Heart left ventricle (tissue), 16 donors: ENCODE measurements around the gene RCN2. TPM values are rescaled to one million over a fixed set of nuclear protein-coding genes. Genes with fewer than 3 reads are reported as not detected.

Experiments used
- ATAC-seq, 4 donors: fragments of 200-7000 bp; cut with Tn5 transposase; one replicate each; pipeline ENCODE4 v1.9.1; 2020 to 2022; ENCODE audit warnings: moderate library complexity in 4 of 4, mild to moderate bottlenecking in 3 of 4, moderate number of reproducible peaks in 1 of 4
- DNase-seq, 5 donors: peaks; one replicate each; pipeline ENCODE4 v3.0.0-alpha.2; 2020
- H3K27ac ChIP-seq, 12 donors: fragments of 200-600 bp; sonication (generic) in 4 of 12; one replicate each; pipeline versions ENCODE4 v1.5.0 to v1.8.0; 2016 to 2022; ENCODE audit warnings: mild to moderate bottlenecking in 2 of 12
- H3K27me3 ChIP-seq, 9 donors: fragments of 200-600 bp; sonication (generic) in 2 of 9; one replicate each; pipeline versions ENCODE4 v1.5.1 to v1.8.0; 2016 to 2022; ENCODE audit warnings: mild to moderate bottlenecking in 3 of 9
- H3K36me3 ChIP-seq, 9 donors: fragments of 200-600 bp; sonication (generic) in 2 of 9; one replicate each; pipeline versions ENCODE4 v1.5.0 to v1.8.0; 2018 to 2022; ENCODE audit warnings: mild to moderate bottlenecking in 2 of 9
- H3K4me1 ChIP-seq, 12 donors: fragments of 200-600 bp; sonication (generic) in 4 of 12; one replicate each; pipeline versions ENCODE4 v1.5.0 to v1.8.0; 2016 to 2022; ENCODE audit warnings: mild to moderate bottlenecking in 3 of 12
- H3K4me3 ChIP-seq, 12 donors: fragments of 200-600 bp; sonication (generic) in 4 of 12; one replicate each; pipeline versions ENCODE4 v1.5.0 to v1.8.0; 2017 to 2022; ENCODE audit warnings: mild to moderate bottlenecking in 9 of 12, moderate library complexity in 4 of 12
- H3K9me3 ChIP-seq, 12 donors: fragments of 200-600 bp; sonication (generic) in 4 of 12; one replicate each; pipeline versions ENCODE4 v1.5.0 to v1.8.0; 2016 to 2022; ENCODE audit warnings: mild to moderate bottlenecking in 1 of 12
- POLR2A ChIP-seq, 2 donors: fragments of 450-650 bp; IDR thresholded peaks; one replicate each; pipeline ENCODE4 v1.6.1; 2017; ENCODE audit warnings: antibody characterized with exemption in 2 of 2, mild to moderate bottlenecking in 2 of 2, moderate library complexity in 2 of 2
- WGBS, 4 donors: extraction: QIAGEN DNeasy Blood & Tissue Kit in 2 of 4; methylation state at CpG; one replicate each; pipeline versions ENCODE4 v1.1.5 to v1.1.7; 2013 to 2018; 5-methylcytosine and 5-hydroxymethylcytosine counted together
- intact Hi-C, 10 donors: fragments of 100-400 bp; cut with DNase I; formaldehyde crosslinking; loops; one replicate each; pipeline versions ENCODE4 v1.11.1 to v1.14.2; 2022
- polyA plus RNA-seq, 2 donors: library from polyadenylated mRNA; stranded (reverse); fragments of 200-250 nt; gene quantifications; one replicate each; pipeline ENCODE4 v1.2.3, GENCODE V29; 2013
- total RNA-seq, 9 donors: library from RNA; depleted of rRNA in 2 of 9; stranded (reverse); fragments of >200 nt in 2 of 9; fragmentation: NEBNext Ultra II Directional in 3 of 9; extraction: Animal tissue kit (Norgen Biotek cat#: 25700) in 3 of 9; gene quantifications; one replicate each; pipeline versions ENCODE4 v1.1.0 to v1.2.4, GENCODE V29; 2016 to 2023
- TF ChIP-seq, protein P1 (sequence below), 12 donors: fragments of 200-600 bp; sonication (generic) in 4 of 12; IDR thresholded peaks; one replicate each; pipeline versions ENCODE4 v1.5.0 to v1.8.0; 2018 to 2022; ENCODE audit warnings: antibody characterized with exemption in 12 of 12, mild to moderate bottlenecking in 5 of 12
- donor health status: ischemic (EF 13 %, LVEDD 7.1; RV severe dilation, severe dysfunction).
- donor health status: healthy with polysubstance abuse.
- donor health status: DM: no; HTN: yes; CAD: no.
- donor health status: DM: no; HTN: no; CAD: no.
- donor health status: ischemic (EF 25% LVEDD 6.9; RV normal size, moderate dysfunction).
- donor health status: ischemic (EF 25% LVEDD 5.7; RV mildly dilated, moderate dysfunction).
- donor health status: healthy.
- donor health status: DM: yes; HTN: yes; CAD: no.
- donor health status: ischemic (EF 35%, LVEDD 5.7; RV mildly dilated, moderate dysfunction).
- donor health status: nonischemic (EF 11% LVEDD 7.7; RV severe dilation, severe dysfunction).
- donor health status: DM: yes; HTN: yes; CAD: no.
- donor health status: PGD.
- donor health status: ischemic (EF 29% LVEDD 5.4; RV normal size, mild dysfunction).
- donor health status: nonischemic (EF 23%, LVEDD 6.1; RV moderate dilation, normal function).

RCN2 gene
- total and polyA plus RNA-seq, 11 donors = 17.3 to 38.6 (median 28.7) TPM

DNA sequence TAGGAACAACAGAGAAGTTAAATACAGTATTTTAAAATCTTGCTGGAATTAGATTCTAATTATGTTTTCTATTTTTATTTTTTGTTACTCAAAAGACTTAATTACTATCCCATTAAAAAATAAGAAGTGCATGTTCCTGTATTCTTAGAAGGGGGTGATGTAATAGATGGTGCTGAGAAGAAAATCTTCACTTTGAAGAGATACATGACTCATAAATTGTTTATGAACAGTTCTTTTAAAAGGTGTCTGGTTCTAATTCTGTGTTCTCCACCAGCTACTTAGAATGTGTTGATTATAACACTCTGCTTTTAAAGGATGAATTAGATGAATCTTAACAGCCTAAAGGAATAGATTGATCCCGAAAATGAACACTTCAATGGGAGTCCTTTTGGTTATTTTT lies 8.2 kb downstream of the RCN2 start:
- peaks cover 0 to 64% (median 44%) of the 10 kb centered on the region in 9 donors for H3K36me3 ChIP-seq
- no peaks in the 10 kb centered on the region for H3K27me3 ChIP-seq
- no peak for TF ChIP-seq POLR2A (IDR thresholded peaks at IDR 0.05)
- TF ChIP-seq, protein P1, sequence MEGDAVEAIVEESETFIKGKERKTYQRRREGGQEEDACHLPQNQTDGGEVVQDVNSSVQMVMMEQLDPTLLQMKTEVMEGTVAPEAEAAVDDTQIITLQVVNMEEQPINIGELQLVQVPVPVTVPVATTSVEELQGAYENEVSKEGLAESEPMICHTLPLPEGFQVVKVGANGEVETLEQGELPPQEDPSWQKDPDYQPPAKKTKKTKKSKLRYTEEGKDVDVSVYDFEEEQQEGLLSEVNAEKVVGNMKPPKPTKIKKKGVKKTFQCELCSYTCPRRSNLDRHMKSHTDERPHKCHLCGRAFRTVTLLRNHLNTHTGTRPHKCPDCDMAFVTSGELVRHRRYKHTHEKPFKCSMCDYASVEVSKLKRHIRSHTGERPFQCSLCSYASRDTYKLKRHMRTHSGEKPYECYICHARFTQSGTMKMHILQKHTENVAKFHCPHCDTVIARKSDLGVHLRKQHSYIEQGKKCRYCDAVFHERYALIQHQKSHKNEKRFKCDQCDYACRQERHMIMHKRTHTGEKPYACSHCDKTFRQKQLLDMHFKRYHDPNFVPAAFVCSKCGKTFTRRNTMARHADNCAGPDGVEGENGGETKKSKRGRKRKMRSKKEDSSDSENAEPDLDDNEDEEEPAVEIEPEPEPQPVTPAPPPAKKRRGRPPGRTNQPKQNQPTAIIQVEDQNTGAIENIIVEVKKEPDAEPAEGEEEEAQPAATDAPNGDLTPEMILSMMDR (IDR thresholded peaks at IDR 0.05) = no peak
- ATAC-seq = no peak
- H3K9me3 ChIP-seq = no peaks in the 10 kb centered on the region
- WGBS, 4 donors = 0% methylated on average over 1 of the region's 1 CpG
- no peak overlapping the region for H3K4me3 ChIP-seq
- intact Hi-C loops = loop anchor here in 1 of 10 donors (10.0 kb wide), 1 partner anchor 605 kb away; no protein-coding TSS in a partner anchor
- H3K4me1 ChIP-seq = peaks cover 0 to 3% (median 0%) of the 10 kb centered on the region in 12 donors
- DNase-seq = no peak
- no peak overlapping the region for H3K27ac ChIP-seq

DNA sequence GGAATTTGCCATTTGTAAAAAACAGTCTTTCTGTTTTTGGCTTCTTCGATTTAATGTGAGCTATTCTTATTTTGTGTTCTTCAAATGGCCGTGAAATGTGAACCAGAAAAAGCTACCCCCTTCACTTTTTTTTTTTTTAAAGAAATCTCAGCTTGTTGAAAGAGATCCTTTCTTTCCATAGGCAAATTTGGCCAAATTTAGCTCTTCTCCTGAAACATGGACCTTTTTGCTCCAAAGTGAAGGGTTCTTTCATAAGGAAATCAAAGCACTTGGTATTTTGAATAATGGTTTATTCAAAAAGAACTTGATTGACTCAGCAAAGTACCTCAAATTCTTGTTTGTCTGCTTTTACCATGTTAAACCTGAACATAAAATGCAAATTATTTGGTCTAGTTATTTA lies 10.1 kb downstream of the RCN2 start:
- H3K27ac ChIP-seq = no peak overlapping the region
- ATAC-seq = no peak
- TF ChIP-seq, protein P1 (IDR thresholded peaks at IDR 0.05) = no peak
- no peak for TF ChIP-seq POLR2A (IDR thresholded peaks at IDR 0.05)
- 71 to 87% (median 80%) methylated on average over 2 of the region's 2 CpGs for WGBS, 4 donors
- no peak overlapping the region for H3K4me3 ChIP-seq
- peaks cover 0 to 55% (median 38%) of the 10 kb centered on the region in 9 donors for H3K36me3 ChIP-seq
- DNase-seq = no peak
- no peaks in the 10 kb centered on the region for H3K9me3 ChIP-seq
- H3K27me3 ChIP-seq = no peaks in the 10 kb centered on the region
- H3K4me1 ChIP-seq = peaks cover 0 to 3% (median 0%) of the 10 kb centered on the region in 12 donors
- intact Hi-C loops = loop anchor here in 1 of 10 donors (10.0 kb wide), 1 partner anchor 603 kb away; no protein-coding TSS in a partner anchor

DNA sequence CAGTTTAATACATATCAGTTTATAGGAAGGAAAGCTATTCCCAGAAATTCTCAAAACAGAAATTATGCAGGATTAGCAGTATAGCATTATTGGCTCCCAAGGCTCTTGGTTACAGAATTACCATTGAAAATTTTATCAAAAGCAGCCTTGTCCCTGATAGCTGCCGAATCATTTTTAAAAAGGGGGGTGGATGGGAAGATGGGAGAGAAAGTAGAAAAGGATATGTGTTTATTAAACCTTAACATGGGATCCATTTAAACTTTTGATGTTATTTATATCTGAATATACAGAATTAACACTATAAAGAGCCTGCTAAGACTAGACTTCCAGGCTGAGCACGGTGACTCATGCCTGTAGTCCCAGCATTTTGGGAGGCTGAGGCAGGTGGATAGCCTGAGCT lies 10.8 kb downstream of the RCN2 start:
- H3K36me3 ChIP-seq = peaks cover 0 to 53% (median 37%) of the 10 kb centered on the region in 9 donors
- no peak for ATAC-seq
- no peaks in the 10 kb centered on the region for H3K9me3 ChIP-seq
- intact Hi-C loops = loop anchor here in 1 of 10 donors (10.0 kb wide), 1 partner anchor 602 kb away; no protein-coding TSS in a partner anchor
- no peak overlapping the region for H3K4me3 ChIP-seq
- 81 to 89% (median 88%) methylated on average over 2 of the region's 2 CpGs for WGBS, 4 donors
- H3K27ac ChIP-seq = no peak overlapping the region
- no peaks in the 10 kb centered on the region for H3K27me3 ChIP-seq
- DNase-seq = no peak
- peaks cover 0 to 3% (median 0%) of the 10 kb centered on the region in 12 donors for H3K4me1 ChIP-seq
- no peak for TF ChIP-seq POLR2A (IDR thresholded peaks at IDR 0.05)
- TF ChIP-seq, protein P1 (IDR thresholded peaks at IDR 0.05) = no peak

- Histone ChIP-seq H3K27me3 (no peaks in the 10 kb centered on the region), H3K36me3 (peaks cover 0 to 65% (median 50%) of the 10 kb centered on the region in 9 donors), H3K9me3 (no peaks in the 10 kb centered on the region), H3K27ac (no peak overlapping the region), H3K4me1 (peaks cover 0 to 3% (median 0%) of the 10 kb centered on the region in 12 donors), H3K4me3 (no peak overlapping the region)
- no peak for TF ChIP-seq POLR2A (IDR thresholded peaks at IDR 0.05)
- TF ChIP-seq, protein P1 (IDR thresholded peaks at IDR 0.05) = no peak
- DNase-seq = no peak
- ATAC-seq = no peak
- intact Hi-C loops = loop anchor here in 1 of 10 donors (10.0 kb wide), 1 partner anchor 599 kb away; no protein-coding TSS in a partner anchor
- 83 to 96% (median 89%) methylated on average over 2 of the region's 2 CpGs for WGBS, 4 donors
These were observed 14.0 kb downstream of the RCN2 start for GRCh38 chr15:76945494-76946093.
